ENCODE data around the gene ZNF107.

The ZNF107 gene

GRCh38 chr7:64633401-64633800 lies 32.5 kb upstream of the ZNF107 start:
- Histone ChIP-seq H3K9ac (ENCODE audit: low read depth, low read length) (no peak overlapping the region), H3K4me1 (ENCODE audit: insufficient read depth, low read length) (no peaks in the 10 kb centered on the region), H3K36me3 (ENCODE audit: insufficient read depth, low read length) (no peaks in the 10 kb centered on the region), H3K27me3 (ENCODE audit: insufficient read depth, low read length) (no peaks in the 10 kb centered on the region), H3K4me3 (ENCODE audit: low read length) (no peak overlapping the region), H3K27ac (ENCODE audit: low read depth, low read length) (no peak overlapping the region), H3K9me3 (ENCODE audit: insufficient read depth, low read depth, low read length) (peaks cover 67% of the 10 kb centered on the region)
- 60% methylated on average over 3 of the region's 3 CpGs for WGBS

- peaks cover 72% of the 10 kb centered on the region for H3K9me3 ChIP-seq (ENCODE audit: insufficient read depth, low read depth, low read length)
- no peaks in the 10 kb centered on the region for H3K36me3 ChIP-seq (ENCODE audit: insufficient read depth, low read length)
- WGBS = 68% methylated on average over 2 of the region's 2 CpGs
- no peaks in the 10 kb centered on the region for H3K4me1 ChIP-seq (ENCODE audit: insufficient read depth, low read length)
- no peak overlapping the region for H3K27ac ChIP-seq (ENCODE audit: low read depth, low read length)
- no peak overlapping the region for H3K4me3 ChIP-seq (ENCODE audit: low read length)
- no peak overlapping the region for H3K9ac ChIP-seq (ENCODE audit: low read depth, low read length)
- no peaks in the 10 kb centered on the region for H3K27me3 ChIP-seq (ENCODE audit: insufficient read depth, low read length)
Observed at GRCh38 chr7:64634406-64635062, 31.4 kb upstream of the ZNF107 start.

DNA sequence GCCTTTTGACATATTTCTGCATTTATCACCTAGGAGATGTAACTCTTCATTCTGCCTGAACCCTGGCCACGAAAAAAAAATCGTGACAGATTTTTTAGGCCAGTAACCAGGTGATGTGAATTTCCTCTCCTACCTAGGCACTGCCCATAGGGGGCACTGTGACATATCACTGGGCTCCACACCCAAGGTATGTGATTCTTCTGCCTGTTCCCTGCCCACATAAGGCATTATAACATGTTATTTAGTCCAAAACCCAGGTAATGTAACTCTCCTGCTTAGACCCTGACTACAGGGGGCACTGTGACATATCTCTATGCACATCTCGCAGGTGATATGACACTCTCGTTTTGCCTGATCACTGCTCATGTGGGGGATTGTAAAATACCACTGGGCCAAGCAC lies 29.5 kb upstream of the ZNF107 start:
- H3K27ac ChIP-seq (ENCODE audit: low read depth, low read length) = no peak overlapping the region
- peaks cover 73% of the 10 kb centered on the region for H3K9me3 ChIP-seq (ENCODE audit: insufficient read depth, low read depth, low read length)
- H3K4me3 ChIP-seq (ENCODE audit: low read length) = no peak overlapping the region
- WGBS = 70% methylated on average over 4 of the region's 4 CpGs
- H3K27me3 ChIP-seq (ENCODE audit: insufficient read depth, low read length) = no peaks in the 10 kb centered on the region
- no peaks in the 10 kb centered on the region for H3K36me3 ChIP-seq (ENCODE audit: insufficient read depth, low read length)
- no peaks in the 10 kb centered on the region for H3K4me1 ChIP-seq (ENCODE audit: insufficient read depth, low read length)
- H3K9ac ChIP-seq (ENCODE audit: low read depth, low read length) = no peak overlapping the region

DNA sequence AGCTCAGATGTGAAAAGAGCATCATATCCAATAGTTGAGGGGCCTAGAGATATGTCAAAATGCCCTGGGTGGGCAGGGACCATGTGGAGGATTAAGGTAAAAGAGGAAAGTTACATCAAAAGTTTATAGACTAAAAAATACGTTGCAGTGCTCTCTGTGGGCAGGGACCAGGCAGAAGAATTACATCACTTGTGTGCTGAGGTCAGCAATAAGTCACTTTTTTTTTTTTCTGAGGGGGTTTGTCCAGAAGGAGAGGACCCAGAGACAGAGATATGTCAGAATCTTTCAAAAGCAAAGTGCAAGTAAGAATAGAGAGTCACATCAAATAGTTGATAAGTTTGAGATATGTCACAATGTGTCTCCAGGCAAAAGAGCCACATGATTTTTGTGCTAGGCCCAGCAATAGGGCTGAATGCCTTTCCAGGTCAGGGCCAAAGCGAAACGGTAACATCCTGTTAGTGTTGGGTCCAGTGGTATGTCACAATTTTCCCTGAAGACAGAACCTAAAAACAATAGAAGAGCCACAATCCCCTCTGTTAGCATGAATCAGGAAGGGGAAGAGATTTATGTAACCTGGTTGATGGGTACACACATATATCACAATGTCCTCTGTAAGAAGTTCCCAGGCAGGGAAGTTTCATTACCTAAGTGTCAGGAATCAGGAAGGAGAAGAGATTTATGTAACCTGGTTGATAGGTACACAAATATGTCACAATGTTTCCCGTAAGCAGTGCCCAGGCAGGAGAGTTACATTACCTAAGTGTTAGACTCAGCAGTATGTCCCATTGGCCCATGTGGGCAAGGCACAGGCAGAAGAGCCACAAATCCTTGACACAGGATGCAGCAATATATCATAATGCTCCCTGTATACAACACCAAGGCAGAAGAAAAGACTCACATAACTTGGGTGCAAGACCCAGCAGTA lies 28.1 kb upstream of the ZNF107 start:
- 66% methylated on average over 4 of the region's 4 CpGs for WGBS
- Histone ChIP-seq H3K9ac (ENCODE audit: low read depth, low read length) (no peak overlapping the region), H3K4me3 (ENCODE audit: low read length) (no peak overlapping the region), H3K27ac (ENCODE audit: low read depth, low read length) (no peak overlapping the region), H3K4me1 (ENCODE audit: insufficient read depth, low read length) (no peaks in the 10 kb centered on the region), H3K27me3 (ENCODE audit: insufficient read depth, low read length) (no peaks in the 10 kb centered on the region), H3K36me3 (ENCODE audit: insufficient read depth, low read length) (no peaks in the 10 kb centered on the region), H3K9me3 (ENCODE audit: insufficient read depth, low read depth, low read length) (peaks cover 74% of the 10 kb centered on the region)

DNA sequence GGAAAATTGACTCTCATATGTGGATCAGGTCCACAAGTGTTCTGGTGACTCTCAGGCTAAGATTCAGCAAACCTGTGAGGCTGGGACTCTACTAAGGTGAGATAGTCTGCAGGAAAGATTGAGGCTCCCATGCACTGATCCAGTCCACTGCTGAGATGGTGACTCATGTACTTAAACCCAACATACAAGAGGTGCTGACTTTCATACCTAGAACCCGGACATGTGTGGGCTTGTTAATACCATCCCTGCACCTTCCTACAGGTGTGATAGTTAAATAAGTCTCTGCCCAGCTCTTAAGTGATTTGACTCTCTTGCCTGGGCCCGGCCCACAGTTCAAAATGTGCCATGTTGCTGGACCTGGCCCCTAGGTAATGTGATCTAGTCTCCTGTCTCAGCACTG lies 27.1 kb upstream of the ZNF107 start:
- H3K9ac ChIP-seq (ENCODE audit: low read depth, low read length) = no peak overlapping the region
- no peak overlapping the region for H3K4me3 ChIP-seq (ENCODE audit: low read length)
- no peaks in the 10 kb centered on the region for H3K36me3 ChIP-seq (ENCODE audit: insufficient read depth, low read length)
- WGBS = 71% methylated on average over 2 of the region's 2 CpGs
- H3K27ac ChIP-seq (ENCODE audit: low read depth, low read length) = no peak overlapping the region
- peaks cover 74% of the 10 kb centered on the region for H3K9me3 ChIP-seq (ENCODE audit: insufficient read depth, low read depth, low read length)
- H3K27me3 ChIP-seq (ENCODE audit: insufficient read depth, low read length) = no peaks in the 10 kb centered on the region
- no peaks in the 10 kb centered on the region for H3K4me1 ChIP-seq (ENCODE audit: insufficient read depth, low read length)

GRCh38 chr7:64639267-64640001 lies 26.5 kb upstream of the ZNF107 start:
- Histone ChIP-seq H3K4me3 (ENCODE audit: low read length) (no peak overlapping the region), H3K27ac (ENCODE audit: low read depth, low read length) (no peak overlapping the region), H3K27me3 (ENCODE audit: insufficient read depth, low read length) (no peaks in the 10 kb centered on the region), H3K9me3 (ENCODE audit: insufficient read depth, low read depth, low read length) (peaks cover 73% of the 10 kb centered on the region), H3K36me3 (ENCODE audit: insufficient read depth, low read length) (no peaks in the 10 kb centered on the region), H3K9ac (ENCODE audit: low read depth, low read length) (no peak overlapping the region), H3K4me1 (ENCODE audit: insufficient read depth, low read length) (no peaks in the 10 kb centered on the region)
- WGBS = 64% methylated on average over 2 of the region's 2 CpGs

DNA sequence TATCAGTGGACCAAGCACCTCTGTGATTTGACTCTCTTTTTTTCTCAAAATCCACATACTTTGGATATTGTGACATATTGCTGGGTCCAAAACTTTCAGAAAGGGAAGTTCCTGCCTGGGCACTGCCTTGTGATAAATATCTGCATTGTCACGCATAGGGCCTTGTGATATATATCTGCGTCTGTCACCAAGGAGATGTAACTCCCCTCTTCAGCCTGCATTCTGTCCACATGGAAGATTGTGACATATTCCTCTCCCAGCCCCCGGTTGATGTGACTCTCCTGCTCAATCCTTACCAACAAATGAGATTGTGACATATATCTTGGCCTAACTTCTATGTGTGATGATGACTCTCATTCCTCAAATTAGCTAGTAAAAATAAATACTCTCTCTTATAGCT lies 25.4 kb upstream of the ZNF107 start:
- Histone ChIP-seq H3K4me3 (ENCODE audit: low read length) (no peak overlapping the region), H3K27me3 (ENCODE audit: insufficient read depth, low read length) (no peaks in the 10 kb centered on the region), H3K9me3 (ENCODE audit: insufficient read depth, low read depth, low read length) (peaks cover 67% of the 10 kb centered on the region), H3K27ac (ENCODE audit: low read depth, low read length) (no peak overlapping the region), H3K4me1 (ENCODE audit: insufficient read depth, low read length) (no peaks in the 10 kb centered on the region), H3K36me3 (ENCODE audit: insufficient read depth, low read length) (no peaks in the 10 kb centered on the region), H3K9ac (ENCODE audit: low read depth, low read length) (no peak overlapping the region)
- whole genome bisulfite sequencing = 88% methylated on average over 3 of the region's 3 CpGs

- Histone ChIP-seq H3K4me1 (ENCODE audit: insufficient read depth, low read length) (no peaks in the 10 kb centered on the region), H3K9ac (ENCODE audit: low read depth, low read length) (no peak overlapping the region), H3K27ac (ENCODE audit: low read depth, low read length) (no peak overlapping the region), H3K4me3 (ENCODE audit: low read length) (no peak overlapping the region), H3K36me3 (ENCODE audit: insufficient read depth, low read length) (no peaks in the 10 kb centered on the region), H3K9me3 (ENCODE audit: insufficient read depth, low read depth, low read length) (peaks cover 57% of the 10 kb centered on the region), H3K27me3 (ENCODE audit: insufficient read depth, low read length) (no peaks in the 10 kb centered on the region)
- 94% methylated on average over 4 of the region's 4 CpGs for WGBS
Observed at GRCh38 chr7:64642046-64642445, 23.9 kb upstream of the ZNF107 start.

GRCh38 chr7:64642875-64643274 lies 23.1 kb upstream of the ZNF107 start:
- 82% methylated on average over 2 of the region's 2 CpGs for WGBS

DNA sequence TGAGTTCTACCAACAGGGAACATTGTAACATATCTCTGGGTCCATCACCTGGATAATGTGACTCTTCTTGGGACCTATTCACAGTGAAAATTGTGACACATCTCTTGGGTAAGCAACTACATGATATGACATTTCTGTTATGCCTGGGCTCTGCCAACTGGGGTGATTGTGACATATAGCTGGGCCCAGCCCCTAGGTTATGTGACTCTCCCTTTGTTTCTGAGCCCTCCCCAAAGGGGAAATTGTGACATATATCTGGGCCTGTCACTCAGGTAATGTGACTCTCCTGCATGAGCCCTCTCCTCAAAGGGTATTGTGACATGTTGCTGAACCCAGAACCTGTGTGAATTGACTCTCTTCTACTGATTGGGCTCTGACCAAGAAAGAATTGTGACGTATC lies 22.4 kb upstream of the ZNF107 start:
- Histone ChIP-seq H3K4me1 (ENCODE audit: insufficient read depth, low read length) (no peaks in the 10 kb centered on the region), H3K9me3 (ENCODE audit: insufficient read depth, low read depth, low read length) (peaks cover 50% of the 10 kb centered on the region), H3K9ac (ENCODE audit: low read depth, low read length) (no peak overlapping the region), H3K36me3 (ENCODE audit: insufficient read depth, low read length) (no peaks in the 10 kb centered on the region), H3K4me3 (ENCODE audit: low read length) (no peak overlapping the region), H3K27me3 (ENCODE audit: insufficient read depth, low read length) (no peaks in the 10 kb centered on the region), H3K27ac (ENCODE audit: low read depth, low read length) (no peak overlapping the region)
- 63% methylated on average over 1 of the region's 1 CpG for WGBS

More at GRCh38 chr7:64642875-64643274, 23.1 kb upstream of the ZNF107 start:
- no peak overlapping the region for H3K27ac ChIP-seq (ENCODE audit: low read depth, low read length)
- no peak overlapping the region for H3K9ac ChIP-seq (ENCODE audit: low read depth, low read length)
- no peaks in the 10 kb centered on the region for H3K27me3 ChIP-seq (ENCODE audit: insufficient read depth, low read length)
- H3K9me3 ChIP-seq (ENCODE audit: insufficient read depth, low read depth, low read length) = peaks cover 54% of the 10 kb centered on the region
- no peak overlapping the region for H3K4me3 ChIP-seq (ENCODE audit: low read length)
- no peaks in the 10 kb centered on the region for H3K4me1 ChIP-seq (ENCODE audit: insufficient read depth, low read length)
- no peaks in the 10 kb centered on the region for H3K36me3 ChIP-seq (ENCODE audit: insufficient read depth, low read length)

DNA sequence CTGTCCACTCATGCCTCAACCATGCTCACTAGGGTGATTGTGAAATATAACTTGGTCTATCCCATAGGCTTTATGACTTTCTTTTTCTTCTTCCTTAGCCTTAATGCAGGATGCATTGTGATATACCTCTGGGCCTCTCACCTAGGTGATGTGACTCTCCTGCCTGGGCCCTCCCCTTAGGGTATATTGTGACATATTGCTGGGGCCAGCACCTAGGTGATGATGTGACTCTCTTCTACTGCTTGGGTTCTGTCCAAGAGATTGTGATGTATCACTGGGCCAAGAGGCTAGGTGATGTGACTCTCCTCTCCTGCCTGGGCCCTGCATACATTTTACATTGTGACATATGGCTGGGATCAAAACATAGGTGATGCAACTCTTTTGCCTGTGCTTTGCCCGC lies 14.7 kb upstream of the ZNF107 start:
- Histone ChIP-seq H3K4me3 (ENCODE audit: low read length) (no peak overlapping the region), H3K9ac (ENCODE audit: low read depth, low read length) (no peak overlapping the region), H3K36me3 (ENCODE audit: insufficient read depth, low read length) (no peaks in the 10 kb centered on the region), H3K9me3 (ENCODE audit: insufficient read depth, low read depth, low read length) (peaks cover 36% of the 10 kb centered on the region), H3K4me1 (ENCODE audit: insufficient read depth, low read length) (no peaks in the 10 kb centered on the region), H3K27me3 (ENCODE audit: insufficient read depth, low read length) (no peaks in the 10 kb centered on the region), H3K27ac (ENCODE audit: low read depth, low read length) (no peak overlapping the region)
- WGBS = 90% methylated on average over 1 of the region's 1 CpG
